ENCODE measurements around the gene RNU5D-1. TPM values are rescaled to one million over a fixed set of nuclear protein-coding genes. Genes with fewer than 3 reads are reported as not detected.

RNU5D-1 gene
- total and polyA plus RNA-seq, 2 of the 13 experiments (the other 11 are each of a cell fraction or from before 2014, with no cell fraction given) = 165 TPM; not detected in 1

- Histone ChIP-seq H3K79me2 (ENCODE audit: insufficient read depth, low read length) (no peaks in the 10 kb centered on the region), H3K9me3 (ENCODE audit: low read length) (no peaks in the 10 kb centered on the region), H3K27me3 (ENCODE audit: control insufficient read depth in 1 of 2, insufficient read depth in 2 of 2, low read length in 2 of 2) (no peaks in the 10 kb centered on the region; a peak in 1 of 5 replicates), H2AFZ (ENCODE audit: low read length) (no peak overlapping the region), H4K20me1 (ENCODE audit: insufficient read depth, low read length) (no peaks in the 10 kb centered on the region), H3K4me3 (replicated peaks in 1 of 3; ENCODE audit: insufficient read depth in 1 of 3, low read depth in 2 of 3, low read length in 3 of 3) (no peak overlapping the region), H3K36me3 (replicated peaks in 1 of 2; ENCODE audit: control insufficient read depth in 1 of 2, insufficient read depth in 2 of 2, low read length in 2 of 2) (no peaks in the 10 kb centered on the region), H3K9ac (ENCODE audit: insufficient read depth, low read depth, low read length) (no peak overlapping the region), H3K4me2 (ENCODE audit: low read depth, low read length) (peak overlapping the region; percentile 14; the same call in 1 of the 2 replicates), H3K27ac (ENCODE audit: extremely low read length, insufficient read depth, low read length) (no peak overlapping the region), H3K4me1 (ENCODE audit: insufficient read depth, low read length) (peaks cover 74% of the 10 kb centered on the region)
- WGBS (ENCODE audit: low lambda C conversion rate) = 4% methylated on average over 2 of the region's 2 CpGs
- TF ChIP-seq NFRKB (IDR thresholded peaks at IDR 0.05) (no peak), BCLAF1 (IDR thresholded peaks at IDR 0.05) (no peak), RFXANK (CRISPR knock-in tag; IDR thresholded peaks at IDR 0.05) (no peak), MBNL3 (CRISPR knock-in tag; conservative IDR thresholded peaks at IDR 0.05) (no peak), ZBTB42 (CRISPR knock-in tag; IDR thresholded peaks at IDR 0.05) (no peak), HINFP (CRISPR knock-in tag; IDR thresholded peaks at IDR 0.05; ENCODE audit: low read depth) (no peak), NFYB (CRISPR knock-in tag; IDR thresholded peaks at IDR 0.05) (no peak), CBFB (CRISPR knock-in tag; IDR thresholded peaks at IDR 0.05) (no peak), GZF1 (CRISPR knock-in tag; IDR thresholded peaks at IDR 0.05) (no peak), CSRNP1 (CRISPR knock-in tag; IDR thresholded peaks at IDR 0.05) (no peak), PRPF4 (IDR thresholded peaks at IDR 0.05; ENCODE audit: low read depth, low read length, poor library complexity, severe bottlenecking) (no peak), ZNF709 (CRISPR knock-in tag; IDR thresholded peaks at IDR 0.05) (no peak), EED (CRISPR knock-in tag; IDR thresholded peaks at IDR 0.05) (no peak), LBX2 (CRISPR knock-in tag; IDR thresholded peaks at IDR 0.05; ENCODE audit: borderline replicate concordance) (no peak), SPEN (CRISPR knock-in tag; IDR thresholded peaks at IDR 0.05; ENCODE audit: low read depth) (no peak), MAFF (IDR thresholded peaks at IDR 0.05; ENCODE audit: low read depth, low read length) (no peak), CEBPG (CRISPR knock-in tag; IDR thresholded peaks at IDR 0.05) (no peak), E2F5 (CRISPR knock-in tag; conservative IDR thresholded peaks at IDR 0.05) (no peak), ARHGAP35 (CRISPR knock-in tag; IDR thresholded peaks at IDR 0.05; ENCODE audit: borderline replicate concordance) (no peak)
- ChIA-PET CTCF (ENCODE audit: low intra/inter-chr PET ratio, low total read pairs) (no interaction called here), POLR2A (interaction anchor here (1.3 to 2.1 kb wide), 3 partner anchors 16 to 32 kb away, joined by 4 to 11 read pairs (median 5); partner anchors contain the start of genes ARMH1 and TMEM53)
- DNase-seq (ENCODE audit: low spot score) (no peak), FAIRE-seq (no peak), ATAC-seq (0 out of 3 replicates have a peak, but pooled peaks have one; percentile 13)
- in situ Hi-C loops (cut with HindIII; ENCODE audit: extremely low pct_ligation_motif_present, low pct_unique_long_range_greater_than_20kb) = no loop called here
- intact Hi-C loops (cut with micrococcal nuclease; ENCODE audit: unreplicated experiment) = loop anchor here (5.0 kb wide), 1 partner anchor 54 kb away; no protein-coding TSS in a partner anchor
- BruUV-seq (replicated peaks) = no TSS peak
These were observed 25.0 kb downstream of the RNU5D-1 start for GRCh38 chr1:44705938-44706337.

All from HepG2 (cell line).